Transverse colon (tissue), 4 donors: ENCODE data around the gene STXBP2. TPM values are rescaled to one million over a fixed set of nuclear protein-coding genes. Genes with fewer than 3 reads are reported as not detected.

Source experiments
- DNase-seq: peaks from one replicate; pipeline ENCODE4 v3.0.0-alpha.2; 2019
- H3K27ac ChIP-seq, 4 donors: fragments of 200-600 bp; sonication (generic); 2 replicates each; pipeline ENCODE4 v1.5.1; 2016 to 2018; ENCODE audit warnings: inconsistent platforms in 4 of 4
- H3K27me3 ChIP-seq: fragments of 200-600 bp; sonication (generic); 2 replicates; pipeline ENCODE4 v1.5.1; 2017; ENCODE audit warnings: inconsistent platforms
- H3K36me3 ChIP-seq, 4 donors: fragments of 200-600 bp; sonication (generic); 2 replicates each; pipeline ENCODE4 v1.5.1; 2017 to 2019; ENCODE audit warnings: inconsistent platforms in 4 of 4
- H3K4me1 ChIP-seq, 4 donors: fragments of 200-600 bp; sonication (generic); 2 replicates each; pipeline ENCODE4 v1.5.1; 2017 to 2020; ENCODE audit warnings: inconsistent platforms in 4 of 4
- H3K4me3 ChIP-seq, 4 donors: fragments of 200-600 bp; sonication (generic); 1 replicate in 1 of 4; 2 replicates in 3 of 4; pipeline versions ENCODE4 v1.5.1 to v1.6.1; 2017 to 2019; ENCODE audit warnings: inconsistent platforms in 4 of 4
- H3K9me3 ChIP-seq, 2 donors: fragments of 200-600 bp; sonication (generic); 2 replicates each; pipeline ENCODE4 v1.5.1; 2017 to 2019; ENCODE audit warnings: inconsistent platforms in 2 of 2
- CTCF ChIP-seq, 5 experiments: fragments of 200-600 bp in 3 of 5; fragments of 450-650 bp in 2 of 5; sonication (generic) in 3 of 5; IDR thresholded peaks; 1 replicate in 2 of 5; 2 replicates in 3 of 5; pipeline ENCODE4 v1.5.1; 2016 to 2017; ENCODE audit warnings: antibody characterized with exemption in 5 of 5, inconsistent platforms in 3 of 5, mild to moderate bottlenecking in 2 of 5, moderate library complexity in 1 of 5
- EP300 ChIP-seq: sonication (generic); formaldehyde crosslinking; IDR thresholded peaks from one replicate; pipeline ENCODE4 v1.6.1; 2017; ENCODE audit warnings: antibody characterized with exemption, low read depth
- POLR2A ChIP-seq: fragments of 450-650 bp; IDR thresholded peaks from one replicate; pipeline ENCODE4 v1.6.1; 2016; ENCODE audit warnings: antibody characterized with exemption, mild to moderate bottlenecking, moderate library complexity
- POLR2AphosphoS5 ChIP-seq, 3 donors: sonication (generic); formaldehyde crosslinking; IDR thresholded peaks; one replicate each; pipeline ENCODE4 v1.6.1; 2016; ENCODE audit warnings: antibody characterized with exemption in 3 of 3
- WGBS, 2 donors: methylation state at CpG; one replicate each; pipeline ENCODE4 v1.1.5; 2018; ENCODE audit warnings: low coverage in 1 of 2; 5-methylcytosine and 5-hydroxymethylcytosine counted together
- in situ Hi-C, 4 donors: fragments of 200-750 bp; cut with MboI; loops; one replicate each; pipeline versions ENCODE4 v1.15.0 to v1.15.1; 2017; ENCODE audit warnings: low sequenced_read_pairs in 3 of 4, low pct_ligation_motif_present in 1 of 4, low pct_unique_long_range_greater_than_20kb in 1 of 4
- intact Hi-C: fragments of 100-400 bp; cut with DNase I; formaldehyde crosslinking; loops from one replicate; pipeline ENCODE4 v1.15.1; 2023; ENCODE audit warnings: low total_unique reads
- total RNA-seq, 4 donors: library from RNA; depleted of rRNA; stranded (reverse); fragments of >200 nt; gene quantifications; one replicate each; pipeline ENCODE4 v1.1.0, GENCODE V29; 2016

Gene STXBP2
- total RNA-seq, 4 donors from 2014 or later = 132 to 303 (median 205) TPM

- WGBS, 2 donors = 87% methylated on average over 36 of the region's 41 CpGs; no CpG with 5 or more reads in 1 of the 2 donors
- H3K27ac ChIP-seq = no peak overlapping the region
- TF ChIP-seq POLR2AphosphoS5 (IDR thresholded peaks at IDR 0.05) (no peak), EP300 (no peak), CTCF (IDR thresholded peaks at IDR 0.05) (no peak), POLR2A (no peak)
- H3K4me3 ChIP-seq = no peak overlapping the region
- intact Hi-C loops (no loop called here), in situ Hi-C loops (no loop called here)
- no peaks in the 10 kb centered on the region for H3K27me3 ChIP-seq
- H3K36me3 ChIP-seq = no peaks in the 10 kb centered on the region
- H3K4me1 ChIP-seq = no peaks in the 10 kb centered on the region
- DNase-seq = no peak
- H3K9me3 ChIP-seq = no peaks in the 10 kb centered on the region
Measured at GRCh38 chr19:7611541-7612279, 25.2 kb upstream of the STXBP2 start.

GRCh38 chr19:7612282-7613274 is 24.3 kb upstream of the STXBP2 start:
- DNase-seq = no peak
- whole genome bisulfite sequencing, 2 donors = 93% methylated on average over 73 of the region's 81 CpGs; no CpG with 5 or more reads in 1 of the 2 donors
- intact Hi-C loops (no loop called here), in situ Hi-C loops (no loop called here)
- H3K36me3 ChIP-seq = no peaks in the 10 kb centered on the region
- no peak overlapping the region for H3K27ac ChIP-seq
- H3K27me3 ChIP-seq = no peaks in the 10 kb centered on the region
- no peaks in the 10 kb centered on the region for H3K9me3 ChIP-seq
- no peaks in the 10 kb centered on the region for H3K4me1 ChIP-seq
- no peak for TF ChIP-seq POLR2AphosphoS5 (IDR thresholded peaks at IDR 0.05)
- no peak for TF ChIP-seq POLR2A
- TF ChIP-seq EP300 = no peak
- TF ChIP-seq CTCF (IDR thresholded peaks at IDR 0.05) = no peak
- H3K4me3 ChIP-seq = no peak overlapping the region

GRCh38 chr19:7614859-7615741 is 21.8 kb upstream of the STXBP2 start:
- DNase-seq = no peak
- WGBS, 2 donors = 87% methylated on average over 49 of the region's 59 CpGs; no CpG with 5 or more reads in 1 of the 2 donors
- no peak overlapping the region for H3K27ac ChIP-seq
- intact Hi-C loops (no loop called here), in situ Hi-C loops (no loop called here)
- H3K36me3 ChIP-seq = peaks cover 0 to 2% (median 0%) of the 10 kb centered on the region in 4 donors
- H3K27me3 ChIP-seq = no peaks in the 10 kb centered on the region
- TF ChIP-seq POLR2AphosphoS5 (IDR thresholded peaks at IDR 0.05) = no peak
- no peak for TF ChIP-seq POLR2A
- no peak for TF ChIP-seq EP300
- TF ChIP-seq CTCF (IDR thresholded peaks at IDR 0.05) = no peak
- no peaks in the 10 kb centered on the region for H3K9me3 ChIP-seq
- no peak overlapping the region for H3K4me3 ChIP-seq
- peaks cover 9 to 24% (median 20%) of the 10 kb centered on the region in 4 donors for H3K4me1 ChIP-seq
